K562 (cell line): ENCODE results near the gene PHPT1. TPM values are rescaled to one million over a fixed set of nuclear protein-coding genes. Genes with fewer than 3 reads are reported as not detected.

Source experiments
- ATAC-seq: fragments of 200-7000 bp; cut with Tn5 transposase; 3 replicates; pipeline ENCODE4 v1.9.1; 2020; ENCODE audit warnings: moderate library complexity
- BruUV-seq: library from RNA; stranded (reverse); fragments of 400-500 nt; replicated peaks from 2 replicates; lab custom pipeline; 2021; lab: Mats Ljungman, UMichigan
- CTCF ChIA-PET: fragments of 300-600 bp; formaldehyde crosslinking; extraction: SDS; loops from one replicate; lab custom pipeline; 2021; ENCODE audit warnings: low intra/inter-chr PET ratio; lab: Yijun Ruan, JAX
- POLR2A ChIA-PET: fragments of 300-600, 350-650 bp; sonication (Branson Sonifier 250); formaldehyde crosslinking; extraction: SDS; loops from one replicate; lab custom pipeline; 2021; ENCODE audit warnings: antibody characterized with exemption, inconsistent platforms; lab: Yijun Ruan, JAX
- DNase-seq, 4 experiments: peaks; one replicate each; pipeline versions ENCODE4 v3.0.0 to v3.0.0-alpha.2; 2011 to 2018; ENCODE audit warnings: low spot score in 3 of 4, mixed read lengths in 3 of 4; ENCODE audit errors: extremely low read depth in 1 of 4
- FAIRE-seq: peaks from 2 replicates; lab custom pipeline; 2011; peaks lifted over from hg19 to GRCh38; lab: Jason Lieb, UNC
- H2AFZ ChIP-seq: 2 replicates; pipeline ENCODE4 v1.6.0; 2011; ENCODE audit warnings: low read depth, low read length, control low read depth, inconsistent platforms
- H3K27ac ChIP-seq: fragments of 200-600 bp; 3 replicates; pipeline ENCODE4 v1.8.0; 2011; ENCODE audit warnings: low read depth, mild to moderate bottlenecking, control low read depth, inconsistent platforms, low read length, moderate library complexity, mixed read lengths; ENCODE audit errors: extremely low read depth
- H3K27me3 ChIP-seq, 2 experiments: fragments of 300-600 bp in 1 of 2; 2 replicates in 1 of 2; 3 replicates in 1 of 2; pipeline versions ENCODE4 v1.6.0 to v1.8.0; 2011; ENCODE audit warnings: inconsistent platforms in 2 of 2, low read length in 2 of 2, mild to moderate bottlenecking in 1 of 2, mixed read lengths in 1 of 2, moderate library complexity in 1 of 2; ENCODE audit not compliant: control insufficient read depth in 2 of 2, insufficient read depth in 2 of 2
- H3K36me3 ChIP-seq: fragments of 300-600 bp; 3 replicates; pipeline ENCODE4 v1.8.0; 2011; ENCODE audit warnings: mild to moderate bottlenecking, low read length, inconsistent platforms; ENCODE audit not compliant: control insufficient read depth, insufficient read depth
- H3K4me1 ChIP-seq, 2 experiments: fragments of 200-600 bp in 1 of 2; replicated peaks in 1 of 2; 2 replicates in 1 of 2; 3 replicates in 1 of 2; pipeline versions ENCODE4 v1.5.1 to v1.8.0; 2011; ENCODE audit warnings: inconsistent platforms in 2 of 2, low read length in 2 of 2, mild to moderate bottlenecking in 1 of 2, mixed read lengths in 1 of 2, moderate library complexity in 1 of 2; ENCODE audit not compliant: control insufficient read depth in 2 of 2, insufficient read depth in 2 of 2
- H3K4me2 ChIP-seq: 2 replicates; pipeline ENCODE4 v1.6.1; 2011; ENCODE audit warnings: low read length, control low read depth, inconsistent platforms, mixed read lengths; ENCODE audit not compliant: insufficient read depth
- H3K4me3 ChIP-seq: fragments of 200-600 bp; sonication (generic), shearing (Covaris generic); 2 replicates; pipeline ENCODE4 v1.5.1; 2016; ENCODE audit warnings: control low read depth, inconsistent platforms
- H3K79me2 ChIP-seq: fragments of 200-600 bp; 3 replicates; pipeline ENCODE4 v1.8.0; 2011; ENCODE audit warnings: low read length, inconsistent platforms; ENCODE audit not compliant: control insufficient read depth, insufficient read depth
- H3K9ac ChIP-seq, 2 experiments: 2 replicates each; pipeline versions ENCODE4 v1.6.0 to v1.6.1; 2011; ENCODE audit warnings: low read depth in 2 of 2, low read length in 2 of 2, control low read depth in 1 of 2, inconsistent platforms in 1 of 2, mild to moderate bottlenecking in 1 of 2, mixed read lengths in 1 of 2; ENCODE audit not compliant: insufficient read depth in 1 of 2
- H3K9me1 ChIP-seq: one replicate; pipeline ENCODE4 v1.6.0; 2011; ENCODE audit warnings: inconsistent platforms, mild to moderate bottlenecking, low read length, moderate library complexity; ENCODE audit not compliant: control insufficient read depth, insufficient read depth
- H3K9me3 ChIP-seq: replicated peaks from 2 replicates; pipeline ENCODE4 v1.5.1; 2011; ENCODE audit warnings: low read depth, low read length, inconsistent platforms; ENCODE audit not compliant: control insufficient read depth, insufficient read depth
- H4K20me1 ChIP-seq: replicated peaks from 2 replicates; pipeline ENCODE4 v1.6.1; 2011; ENCODE audit warnings: low read length, inconsistent platforms, mixed read lengths; ENCODE audit not compliant: control insufficient read depth, insufficient read depth
- CBFA2T3 ChIP-seq: fragments of 450-650 bp; IDR thresholded peaks from 2 replicates; pipeline ENCODE4 v1.6.1; 2017
- HOMEZ ChIP-seq: fragments of 250-450 bp; sonication (Bioruptor Pico); IDR thresholded peaks from 2 replicates; pipeline ENCODE4 v1.4.0; 2020; ENCODE audit warnings: mild to moderate bottlenecking, moderate library complexity
- NFYB ChIP-seq: IDR thresholded peaks from 2 replicates; pipeline ENCODE4 v1.6.1; 2011; ENCODE audit warnings: mild to moderate bottlenecking, moderate library complexity; ENCODE audit not compliant: insufficient read length; ENCODE audit errors: extremely low read depth
- RB1 ChIP-seq: fragments of 450-650 bp; IDR thresholded peaks from 2 replicates; pipeline ENCODE4 v1.6.1; 2017; ENCODE audit warnings: low read depth, mild to moderate bottlenecking
- RCOR1 ChIP-seq, 2 experiments: IDR thresholded peaks; 2 replicates each; pipeline ENCODE4 v1.6.1; 2012; ENCODE audit warnings: low read depth in 2 of 2, low read length in 2 of 2, borderline replicate concordance in 1 of 2, improper control_type of control experiment in 1 of 2
- RFX7 ChIP-seq: fragments of 250-450 bp; sonication (Bioruptor Pico); IDR thresholded peaks from 2 replicates; pipeline ENCODE4 v1.5.1; 2021; ENCODE audit warnings: mild to moderate bottlenecking
- XRCC4 ChIP-seq: IDR thresholded peaks from one replicate; pipeline ENCODE4 v1.6.1; 2011; ENCODE audit not compliant: insufficient read depth, insufficient read length; ENCODE audit errors: extremely low read depth
- ZBTB7A ChIP-seq: IDR thresholded peaks from 2 replicates; pipeline ENCODE4 v1.6.1; 2011; ENCODE audit warnings: low read depth, mild to moderate bottlenecking, low read length, moderate library complexity, borderline replicate concordance; ENCODE audit not compliant: control insufficient read depth
- ZKSCAN3 ChIP-seq: fragments of 250-450 bp; sonication (Bioruptor Pico); IDR thresholded peaks from 2 replicates; pipeline ENCODE4 v1.4.0; 2020
- WGBS: fragments of 100-300 bp; shearing (Covaris generic); methylation state at CpG from one replicate; pipeline ENCODE4 v1.1.6; 2016; ENCODE audit warnings: low coverage, mixed read lengths; ENCODE audit not compliant: insufficient coverage; ENCODE audit errors: missing lambda C conversion rate; 5-methylcytosine and 5-hydroxymethylcytosine counted together
- in situ Hi-C: fragments of 300-500 bp; cut with MboI; formaldehyde crosslinking; loops from 4 replicates; pipeline ENCODE4 v1.15.0; 2018; ENCODE audit warnings: inconsistent platforms, mixed read lengths
- intact Hi-C: fragments of 100-400 bp; cut with micrococcal nuclease; formaldehyde crosslinking; loops from 2 replicates; pipeline ENCODE4 v1.14.2; 2022
- polyA plus RNA-seq, 8 experiments: library from polyadenylated mRNA; depleted of rRNA in 4 of 8; stranded (reverse) in 5 of 8; unstranded in 3 of 8; fragments of >200 nt; fragmentation: Nextera tagmentation in 2 of 8; fragmentation: Illumina TruSeq in 1 of 8; extraction: Ambion mirVana in 2 of 8; extraction: Trizol in 1 of 8; gene quantifications; 2 replicates each; pipeline versions ENCODE4 v1.2.1 to v1.2.3, GENCODE V29; 2011 to 2014; ENCODE audit warnings: inconsistent platforms in 1 of 8, missing spikeins in 1 of 8
- total RNA-seq, 7 experiments: library from RNA; depleted of rRNA in 6 of 7; stranded (reverse); fragments of >200 nt in 6 of 7; fragmentation: Illumina TruSeq in 2 of 7; extraction: Trizol in 2 of 7; gene quantifications; 2 replicates each; pipeline versions ENCODE4 v1.2.1 to v1.2.3, GENCODE V29; 2011 to 2021; ENCODE audit warnings: low replicate concordance in 1 of 7
- TF ChIP-seq, protein P1 (sequence below): sonication (generic); formaldehyde crosslinking; IDR thresholded peaks from 2 replicates; pipeline ENCODE4 v1.8.0; 2022; ENCODE audit warnings: mild to moderate bottlenecking, low read depth, missing genetic modification reagents
- TF ChIP-seq, protein P2 (sequence below), 2 experiments: IDR thresholded peaks; 2 replicates each; pipeline ENCODE4 v1.6.1; 2012; ENCODE audit warnings: improper control_type of control experiment in 2 of 2, low read depth in 2 of 2, low read length in 2 of 2, borderline replicate concordance in 1 of 2
- TF ChIP-seq, protein P3 (sequence below): fragments of 250-450 bp; sonication (Bioruptor Pico); IDR thresholded peaks from 2 replicates; pipeline ENCODE4 v1.4.0; 2020; ENCODE audit warnings: mild to moderate bottlenecking, moderate library complexity, borderline replicate concordance
- TF ChIP-seq, protein P4 (sequence below): fragments of 250-450 bp; sonication (Bioruptor Pico); IDR thresholded peaks from 2 replicates; pipeline ENCODE4 v1.8.0; 2022; ENCODE audit warnings: moderate library complexity, mild to moderate bottlenecking, inconsistent platforms

PHPT1 gene
- total and polyA plus RNA-seq, 9 of the 15 experiments (the other 6 are each of a cell fraction or from before 2014, with no cell fraction given), result 20.9 to 166 (median 129) TPM

- H3K4me2 ChIP-seq, result peak overlapping the region; percentile 56
- no peaks in the 10 kb centered on the region for H3K27me3 ChIP-seq
- peak overlapping the region; percentile 66; the same call in 1 of the 2 replicates for H2AFZ ChIP-seq
- H3K9me3 ChIP-seq, result no peaks in the 10 kb centered on the region
- H3K4me1 ChIP-seq, result peaks cover 21 to 47% of the 10 kb centered on the region in 2 experiments
- peak overlapping the region in 1 of 2 experiments; percentile 83; a peak in 2 of 4 replicates for H3K9ac ChIP-seq
- H3K9me1 ChIP-seq, result peaks cover 2% of the 10 kb centered on the region
- no peaks in the 10 kb centered on the region for H4K20me1 ChIP-seq
- ChIA-PET CTCF (no interaction called here), POLR2A (interaction anchor here (0.6 to 2.2 kb wide), 13 partner anchors 9 to 372 kb away, joined by 3 to 15 read pairs (median 3); partner anchors contain the start of gene EDF1)
- ATAC-seq, result peak; percentile 3; the same call in 2 of the 3 replicates
- no TSS peak for BruUV-seq
- H3K36me3 ChIP-seq, result peaks cover 6% of the 10 kb centered on the region; the same call in 1 of the 3 replicates
- peak overlapping the region; percentile 53; the same call in 1 of the 3 replicates for H3K27ac ChIP-seq
- no peak overlapping the region for H3K4me3 ChIP-seq
- in situ Hi-C loops, result no loop called here
- intact Hi-C loops, result no loop called here
- 9% methylated on average over 9 of the region's 9 CpGs for WGBS
- peak in 2 of 4 experiments; percentile 61 to 72 for DNase-seq
- H3K79me2 ChIP-seq, result peaks cover 17% of the 10 kb centered on the region
- FAIRE-seq, result peak; percentile 72
- TF ChIP-seq CBFA2T3, result 0 out of 2 replicates have a peak, but pooled peaks have one; percentile 15
- TF ChIP-seq, protein P1, sequence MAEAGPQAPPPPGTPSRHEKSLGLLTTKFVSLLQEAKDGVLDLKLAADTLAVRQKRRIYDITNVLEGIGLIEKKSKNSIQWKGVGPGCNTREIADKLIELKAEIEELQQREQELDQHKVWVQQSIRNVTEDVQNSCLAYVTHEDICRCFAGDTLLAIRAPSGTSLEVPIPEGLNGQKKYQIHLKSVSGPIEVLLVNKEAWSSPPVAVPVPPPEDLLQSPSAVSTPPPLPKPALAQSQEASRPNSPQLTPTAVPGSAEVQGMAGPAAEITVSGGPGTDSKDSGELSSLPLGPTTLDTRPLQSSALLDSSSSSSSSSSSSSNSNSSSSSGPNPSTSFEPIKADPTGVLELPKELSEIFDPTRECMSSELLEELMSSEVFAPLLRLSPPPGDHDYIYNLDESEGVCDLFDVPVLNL (CRISPR knock-in tag), result no peak
- no peak for TF ChIP-seq ZKSCAN3 (CRISPR knock-in tag)
- no peak for TF ChIP-seq XRCC4
- TF ChIP-seq RCOR1 (IDR thresholded peaks at IDR 0.05; ENCODE audit: borderline replicate concordance in 1 of 2, low read depth in 2 of 2, low read length in 2 of 2), result 0 out of 4 replicates have a peak, but pooled peaks of 1 of the 2 experiments have one; percentile 12
- TF ChIP-seq, protein P2, sequence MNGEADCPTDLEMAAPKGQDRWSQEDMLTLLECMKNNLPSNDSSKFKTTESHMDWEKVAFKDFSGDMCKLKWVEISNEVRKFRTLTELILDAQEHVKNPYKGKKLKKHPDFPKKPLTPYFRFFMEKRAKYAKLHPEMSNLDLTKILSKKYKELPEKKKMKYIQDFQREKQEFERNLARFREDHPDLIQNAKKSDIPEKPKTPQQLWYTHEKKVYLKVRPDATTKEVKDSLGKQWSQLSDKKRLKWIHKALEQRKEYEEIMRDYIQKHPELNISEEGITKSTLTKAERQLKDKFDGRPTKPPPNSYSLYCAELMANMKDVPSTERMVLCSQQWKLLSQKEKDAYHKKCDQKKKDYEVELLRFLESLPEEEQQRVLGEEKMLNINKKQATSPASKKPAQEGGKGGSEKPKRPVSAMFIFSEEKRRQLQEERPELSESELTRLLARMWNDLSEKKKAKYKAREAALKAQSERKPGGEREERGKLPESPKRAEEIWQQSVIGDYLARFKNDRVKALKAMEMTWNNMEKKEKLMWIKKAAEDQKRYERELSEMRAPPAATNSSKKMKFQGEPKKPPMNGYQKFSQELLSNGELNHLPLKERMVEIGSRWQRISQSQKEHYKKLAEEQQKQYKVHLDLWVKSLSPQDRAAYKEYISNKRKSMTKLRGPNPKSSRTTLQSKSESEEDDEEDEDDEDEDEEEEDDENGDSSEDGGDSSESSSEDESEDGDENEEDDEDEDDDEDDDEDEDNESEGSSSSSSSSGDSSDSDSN (IDR thresholded peaks at IDR 0.05; ENCODE audit: borderline replicate concordance in 1 of 2, low read depth in 2 of 2, low read length in 2 of 2), result peak in 1 of 2 experiments; percentile 63; a peak in 1 of 4 replicates
- no peak for TF ChIP-seq ZBTB7A
- TF ChIP-seq RFX7 (CRISPR knock-in tag), result no peak
- no peak for TF ChIP-seq HOMEZ (CRISPR knock-in tag)
- TF ChIP-seq, protein P3, sequence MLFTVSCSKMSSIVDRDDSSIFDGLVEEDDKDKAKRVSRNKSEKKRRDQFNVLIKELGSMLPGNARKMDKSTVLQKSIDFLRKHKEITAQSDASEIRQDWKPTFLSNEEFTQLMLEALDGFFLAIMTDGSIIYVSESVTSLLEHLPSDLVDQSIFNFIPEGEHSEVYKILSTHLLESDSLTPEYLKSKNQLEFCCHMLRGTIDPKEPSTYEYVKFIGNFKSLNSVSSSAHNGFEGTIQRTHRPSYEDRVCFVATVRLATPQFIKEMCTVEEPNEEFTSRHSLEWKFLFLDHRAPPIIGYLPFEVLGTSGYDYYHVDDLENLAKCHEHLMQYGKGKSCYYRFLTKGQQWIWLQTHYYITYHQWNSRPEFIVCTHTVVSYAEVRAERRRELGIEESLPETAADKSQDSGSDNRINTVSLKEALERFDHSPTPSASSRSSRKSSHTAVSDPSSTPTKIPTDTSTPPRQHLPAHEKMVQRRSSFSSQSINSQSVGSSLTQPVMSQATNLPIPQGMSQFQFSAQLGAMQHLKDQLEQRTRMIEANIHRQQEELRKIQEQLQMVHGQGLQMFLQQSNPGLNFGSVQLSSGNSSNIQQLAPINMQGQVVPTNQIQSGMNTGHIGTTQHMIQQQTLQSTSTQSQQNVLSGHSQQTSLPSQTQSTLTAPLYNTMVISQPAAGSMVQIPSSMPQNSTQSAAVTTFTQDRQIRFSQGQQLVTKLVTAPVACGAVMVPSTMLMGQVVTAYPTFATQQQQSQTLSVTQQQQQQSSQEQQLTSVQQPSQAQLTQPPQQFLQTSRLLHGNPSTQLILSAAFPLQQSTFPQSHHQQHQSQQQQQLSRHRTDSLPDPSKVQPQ, result no peak
- no peak for TF ChIP-seq NFYB
- TF ChIP-seq RB1, result 0 out of 2 replicates have a peak, but pooled peaks have one; percentile 16
- TF ChIP-seq, protein P4, sequence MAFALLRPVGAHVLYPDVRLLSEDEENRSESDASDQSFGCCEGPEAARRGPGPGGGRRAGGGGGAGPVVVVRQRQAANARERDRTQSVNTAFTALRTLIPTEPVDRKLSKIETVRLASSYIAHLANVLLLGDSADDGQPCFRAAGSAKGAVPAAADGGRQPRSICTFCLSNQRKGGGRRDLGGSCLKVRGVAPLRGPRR, result no peak
Observed at GRCh38 chr9:136881691-136882108, 32.5 kb downstream of the PHPT1 start.
